Adrenal gland (tissue), 12 donors: ENCODE data around the gene TRIO. TPM values are rescaled to one million over a fixed set of nuclear protein-coding genes. Genes with fewer than 3 reads are reported as not detected.

ENCODE experiments used
- DNase-seq, 7 donors: peaks; one replicate each; pipeline ENCODE4 v3.0.0-alpha.2; 2019 to 2020
- H3K27ac ChIP-seq, 5 donors: fragments of 200-600 bp; sonication (generic) in 4 of 5; 1 replicate in 3 of 5; 2 replicates in 2 of 5; pipeline versions ENCODE4 v1.5.1 to v1.8.0; 2016 to 2020; ENCODE audit warnings: mild to moderate bottlenecking in 1 of 5
- H3K27me3 ChIP-seq: fragments of 200-600 bp; 2 replicates; pipeline ENCODE4 v1.8.0; 2021
- H3K36me3 ChIP-seq, 2 donors: fragments of 200-600 bp; replicated peaks in 1 of 2; 1 replicate in 1 of 2; 2 replicates in 1 of 2; pipeline versions ENCODE4 v1.5.1 to v1.8.0; 2018 to 2022
- H3K4me1 ChIP-seq, 2 donors: fragments of 200-600 bp; replicated peaks in 1 of 2; 1 replicate in 1 of 2; 2 replicates in 1 of 2; pipeline versions ENCODE4 v1.5.1 to v1.8.0; 2018 to 2021
- H3K4me3 ChIP-seq, 4 donors: fragments of 200-600 bp; sonication (generic) in 3 of 4; one replicate each; pipeline ENCODE4 v1.5.1; 2016 to 2018
- H3K9me3 ChIP-seq, 3 donors: fragments of 200-600 bp; sonication (generic) in 1 of 3; replicated peaks in 1 of 3; 1 replicate in 2 of 3; 2 replicates in 1 of 3; pipeline versions ENCODE4 v1.5.1 to v1.8.0; 2016 to 2021
- POLR2A ChIP-seq, 2 donors: fragments of 450-650 bp; IDR thresholded peaks; one replicate each; pipeline ENCODE4 v1.6.1; 2017; ENCODE audit warnings: antibody characterized with exemption in 2 of 2, mild to moderate bottlenecking in 2 of 2, moderate library complexity in 1 of 2
- WGBS, 4 donors: extraction: QIAGEN DNeasy Blood & Tissue Kit in 2 of 4; methylation state at CpG; one replicate each; pipeline versions ENCODE4 v1.1.5 to v1.1.7; 2013 to 2017; 5-methylcytosine and 5-hydroxymethylcytosine counted together
- intact Hi-C, 2 donors: fragments of 100-400 bp; cut with DNase I; formaldehyde crosslinking; loops; one replicate each; pipeline versions ENCODE4 v1.14.1 to v1.15.0; 2022 to 2023
- polyA plus RNA-seq, 3 donors: library from polyadenylated mRNA; stranded (reverse); fragments of 200-250 nt in 2 of 3; fragments of 350-450 nt in 1 of 3; fragmentation: Illumina TruSeq in 1 of 3; extraction: RNeasy Lipid Tissue Mini Kit (QIAGEN cat#74804) in 1 of 3; gene quantifications; one replicate each; pipeline ENCODE4 v1.2.3, GENCODE V29; 2013 to 2014
- total RNA-seq, 9 donors: library from RNA; depleted of rRNA in 4 of 9; stranded (reverse); fragments of >200 nt in 4 of 9; fragments of 120-200 nt in 1 of 9; fragmentation: NEBNext Ultra II Directional in 1 of 9; extraction: Animal tissue kit (Norgen Biotek cat#: 25700) in 1 of 9; gene quantifications; one replicate each; pipeline versions ENCODE4 v1.1.0 to v1.2.4, GENCODE V29; 2013 to 2023
- TF ChIP-seq, protein P1 (sequence below), 6 experiments: fragments of 450-650 bp in 4 of 6; fragments of 200-600 bp in 2 of 6; sonication (generic) in 1 of 6; IDR thresholded peaks; 1 replicate in 5 of 6; 2 replicates in 1 of 6; pipeline versions ENCODE4 v1.5.1 to v1.8.0; 2016 to 2021; ENCODE audit warnings: antibody characterized with exemption in 6 of 6, mild to moderate bottlenecking in 2 of 6, moderate library complexity in 1 of 6
- donor health status: healthy with polysubstance abuse.
- donor health status: Bipolar disorder and iron deficiency.
- donor health status: DM: yes; HTN: yes; CAD: no.
- donor health status: DM: no; HTN: no; CAD: no.
- donor health status: DM: no; HTN: no; CAD: no.
- donor health status: DM: yes; HTN: yes; CAD: no.

TRIO gene
- total and polyA plus RNA-seq, 12 donors = 27.3 to 109 (median 72.4) TPM

DNA sequence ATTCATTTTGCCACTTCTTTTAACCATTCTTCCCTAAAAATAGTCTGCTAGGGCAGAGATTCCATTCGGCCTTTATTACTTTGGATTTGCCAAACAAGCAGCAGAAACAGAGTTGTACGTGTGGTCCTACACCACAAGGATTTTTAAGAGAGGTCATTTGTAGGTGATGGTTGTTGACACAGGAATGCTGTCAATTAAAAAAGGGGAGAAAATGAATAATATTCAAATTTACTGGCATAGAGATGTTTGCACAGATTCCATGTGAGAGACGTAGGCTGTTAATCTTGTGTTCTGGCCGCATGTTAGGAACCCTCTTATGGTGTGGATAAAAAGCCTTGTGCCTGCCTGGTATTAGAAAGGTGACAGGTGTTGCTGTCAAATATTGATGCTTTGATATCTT, 34.9 kb downstream of the TRIO start:
- TF ChIP-seq, protein P1, sequence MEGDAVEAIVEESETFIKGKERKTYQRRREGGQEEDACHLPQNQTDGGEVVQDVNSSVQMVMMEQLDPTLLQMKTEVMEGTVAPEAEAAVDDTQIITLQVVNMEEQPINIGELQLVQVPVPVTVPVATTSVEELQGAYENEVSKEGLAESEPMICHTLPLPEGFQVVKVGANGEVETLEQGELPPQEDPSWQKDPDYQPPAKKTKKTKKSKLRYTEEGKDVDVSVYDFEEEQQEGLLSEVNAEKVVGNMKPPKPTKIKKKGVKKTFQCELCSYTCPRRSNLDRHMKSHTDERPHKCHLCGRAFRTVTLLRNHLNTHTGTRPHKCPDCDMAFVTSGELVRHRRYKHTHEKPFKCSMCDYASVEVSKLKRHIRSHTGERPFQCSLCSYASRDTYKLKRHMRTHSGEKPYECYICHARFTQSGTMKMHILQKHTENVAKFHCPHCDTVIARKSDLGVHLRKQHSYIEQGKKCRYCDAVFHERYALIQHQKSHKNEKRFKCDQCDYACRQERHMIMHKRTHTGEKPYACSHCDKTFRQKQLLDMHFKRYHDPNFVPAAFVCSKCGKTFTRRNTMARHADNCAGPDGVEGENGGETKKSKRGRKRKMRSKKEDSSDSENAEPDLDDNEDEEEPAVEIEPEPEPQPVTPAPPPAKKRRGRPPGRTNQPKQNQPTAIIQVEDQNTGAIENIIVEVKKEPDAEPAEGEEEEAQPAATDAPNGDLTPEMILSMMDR (IDR thresholded peaks at IDR 0.05) = no peak
- no peak for TF ChIP-seq POLR2A (IDR thresholded peaks at IDR 0.05)
- Histone ChIP-seq H3K9me3 (no peaks in the 10 kb centered on the region), H3K27me3 (no peaks in the 10 kb centered on the region), H3K36me3 (no peaks in the 10 kb centered on the region), H3K27ac (no peak overlapping the region), H3K4me1 (peaks cover 7 to 39% of the 10 kb centered on the region in 2 donors), H3K4me3 (no peak overlapping the region)
- 77 to 84% (median 82%) methylated on average over 4 of the region's 4 CpGs for WGBS, 4 donors
- DNase-seq = no peak
- intact Hi-C loops = no loop called here

DNA sequence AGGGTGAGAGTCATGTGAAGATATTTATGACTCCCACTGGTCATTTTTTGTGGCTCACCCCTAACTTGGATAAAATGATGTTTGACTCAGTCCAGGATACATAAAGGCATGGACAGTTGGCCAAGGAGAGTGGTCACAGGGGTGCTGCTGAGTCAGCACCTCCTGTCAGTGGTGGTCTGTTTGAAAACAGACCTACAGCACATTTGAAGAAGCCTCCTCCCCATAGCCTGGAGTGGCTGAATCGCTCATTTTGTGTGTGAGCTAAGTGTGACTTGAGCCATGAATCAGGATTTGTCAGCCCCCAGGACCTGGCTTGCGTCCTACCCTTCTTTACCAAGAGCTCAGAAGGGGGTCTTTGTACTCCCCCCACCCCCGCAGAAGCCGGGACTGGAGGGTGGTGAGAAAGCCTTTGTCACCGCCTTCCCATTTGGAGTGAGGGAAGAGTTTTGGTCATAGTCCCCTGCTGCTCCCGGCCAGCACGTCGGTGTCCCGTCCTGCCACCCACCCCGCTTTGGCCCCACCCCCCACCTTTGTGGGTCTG, 35.6 kb downstream of the TRIO start:
- H3K27ac ChIP-seq = no peak overlapping the region
- DNase-seq = no peak
- intact Hi-C loops = no loop called here
- H3K4me1 ChIP-seq = peaks cover 13 to 40% of the 10 kb centered on the region in 2 donors
- TF ChIP-seq, protein P1 (IDR thresholded peaks at IDR 0.05) = no peak
- no peak for TF ChIP-seq POLR2A (IDR thresholded peaks at IDR 0.05)
- no peaks in the 10 kb centered on the region for H3K36me3 ChIP-seq
- H3K4me3 ChIP-seq = no peak overlapping the region
- H3K27me3 ChIP-seq = no peaks in the 10 kb centered on the region
- H3K9me3 ChIP-seq = no peaks in the 10 kb centered on the region
- WGBS, 4 donors = 72 to 92% (median 81%) methylated on average over 8 to 10 of the region's 10 CpGs

DNA sequence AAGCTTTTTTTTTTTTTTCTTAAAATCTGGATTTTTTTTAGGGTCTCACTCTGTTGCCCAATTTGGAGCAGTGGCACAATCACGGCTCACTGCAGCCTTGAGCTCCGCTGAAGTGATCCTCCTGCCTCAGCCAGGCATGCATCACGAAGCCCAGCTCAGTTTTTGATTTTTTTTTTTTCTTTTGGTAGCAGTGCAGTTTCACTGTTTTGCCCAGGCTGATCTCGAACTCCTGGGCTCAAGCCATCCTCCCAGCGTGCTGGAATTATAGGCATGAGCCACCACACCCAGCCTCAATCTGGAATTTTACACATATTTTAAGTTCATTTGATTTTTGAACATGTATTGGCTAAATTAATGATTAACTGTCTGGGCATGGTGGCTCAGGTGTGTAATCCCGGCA, 36.3 kb downstream of the TRIO start:
- DNase-seq = peak in 1 of 7 donors; percentile 47
- no peaks in the 10 kb centered on the region for H3K9me3 ChIP-seq
- TF ChIP-seq, protein P1 (IDR thresholded peaks at IDR 0.05) = no peak
- no peak for TF ChIP-seq POLR2A (IDR thresholded peaks at IDR 0.05)
- H3K4me3 ChIP-seq = no peak overlapping the region
- 43 to 62% (median 56%) methylated on average over 6 of the region's 6 CpGs for WGBS, 4 donors
- intact Hi-C loops = no loop called here
- H3K36me3 ChIP-seq = no peaks in the 10 kb centered on the region
- H3K27ac ChIP-seq = no peak overlapping the region
- H3K27me3 ChIP-seq = no peaks in the 10 kb centered on the region
- H3K4me1 ChIP-seq = peaks cover 18 to 40% of the 10 kb centered on the region in 2 donors

DNA sequence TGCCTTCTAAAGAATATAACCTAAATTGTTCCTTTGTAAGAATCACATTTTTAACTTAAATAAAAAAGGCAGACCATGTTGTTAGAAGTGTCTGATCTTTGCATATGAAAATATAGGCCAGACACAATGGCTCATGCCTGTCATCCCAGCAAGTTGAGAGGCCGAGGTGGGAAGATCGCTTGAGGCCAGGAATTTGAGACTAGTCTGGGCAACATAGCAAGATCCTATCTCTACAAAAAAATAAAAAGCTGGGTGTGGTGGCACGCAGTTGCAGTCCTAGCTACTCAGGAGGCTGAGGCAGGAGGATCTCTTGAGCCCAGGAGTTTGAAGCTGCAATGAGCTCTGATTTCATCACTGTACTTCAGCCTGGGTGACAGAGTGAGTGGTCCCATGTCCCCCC, 37.3 kb downstream of the TRIO start:
- H3K4me3 ChIP-seq = no peak overlapping the region

More for the DNA sequence above, 37.3 kb downstream of the TRIO start:
- intact Hi-C loops = no loop called here
- peaks cover 27 to 39% of the 10 kb centered on the region in 2 donors for H3K4me1 ChIP-seq
- DNase-seq = no peak
- no peak overlapping the region for H3K27ac ChIP-seq
- no peak for TF ChIP-seq POLR2A (IDR thresholded peaks at IDR 0.05)
- TF ChIP-seq, protein P1 (IDR thresholded peaks at IDR 0.05) = no peak
- H3K9me3 ChIP-seq = no peaks in the 10 kb centered on the region
- H3K27me3 ChIP-seq = no peaks in the 10 kb centered on the region
- H3K36me3 ChIP-seq = no peaks in the 10 kb centered on the region
- WGBS, 4 donors = 86 to 97% (median 96%) methylated on average over 3 of the region's 3 CpGs
